HCT116 (cell line): ENCODE measurements around the gene PANX2. TPM values are rescaled to one million over a fixed set of nuclear protein-coding genes. Genes with fewer than 3 reads are reported as not detected.

ENCODE experiments used
- ATAC-seq: fragments of 200-7000 bp; cut with Tn5 transposase; 2 replicates; pipeline ENCODE4 v1.9.1; 2020; ENCODE audit warnings: mild to moderate bottlenecking, moderate library complexity
- BruUV-seq: library from RNA; stranded (reverse); fragments of 400-500 nt; replicated peaks from 2 replicates; lab custom pipeline; 2021; lab: Mats Ljungman, UMichigan
- CTCF ChIA-PET: fragments of 300-600 bp; sonication (Branson Sonifier 250); formaldehyde crosslinking; loops from one replicate; lab custom pipeline; 2021; ENCODE audit warnings: antibody characterized with exemption; lab: Charles Lee
- POLR2A ChIA-PET: fragments of 300-600, 350-600 bp; sonication (Branson Sonifier 250); formaldehyde crosslinking; loops from one replicate; lab custom pipeline; 2021; ENCODE audit warnings: antibody characterized with exemption; lab: Charles Lee
- RAD21 ChIA-PET, 2 experiments: fragments of 300-600 bp; sonication (Branson Sonifier 250); formaldehyde crosslinking; loops; one replicate each; lab custom pipeline; 2023; ENCODE audit warnings: low total read pairs in 2 of 2; ENCODE audit not compliant: uncharacterized antibody in 2 of 2, unreplicated experiment in 2 of 2, low non-redundant PET in 1 of 2; lab: Charles Lee
- DNase-seq: peaks from one replicate; pipeline ENCODE4 v3.0.0-alpha.2; 2010; ENCODE audit warnings: low read depth, low spot score
- H2AFZ ChIP-seq: fragments of 200-600 bp; shearing (Covaris generic), sonication (generic); 2 replicates; pipeline ENCODE4 v1.6.1; 2017; ENCODE audit warnings: low read depth, mixed run types, mixed read lengths, antibody characterized with exemption, low read length; ENCODE audit not compliant: poor library complexity, severe bottlenecking
- H3K27ac ChIP-seq: 2 replicates; pipeline ENCODE4 v1.5.1; 2012; ENCODE audit warnings: low read depth, low read length
- H3K27me3 ChIP-seq: fragments of 200-600 bp; sonication (generic); 2 replicates; pipeline ENCODE4 v1.6.1; 2016; ENCODE audit warnings: mixed run types, low read length, mixed read lengths; ENCODE audit not compliant: insufficient read depth
- H3K36me3 ChIP-seq, 2 experiments: fragments of 200-500 bp in 1 of 2; fragments of 200-600 bp in 1 of 2; sonication (Bioruptor generic) in 1 of 2; sonication (generic) in 1 of 2; 2 replicates each; pipeline versions ENCODE4 v1.5.1 to v1.6.1; 2014 to 2016; ENCODE audit warnings: low read length in 2 of 2, inconsistent platforms in 1 of 2, mixed read lengths in 1 of 2, mixed run types in 1 of 2; ENCODE audit not compliant: insufficient read depth in 2 of 2, control insufficient read depth in 1 of 2
- H3K4me1 ChIP-seq, 2 experiments: fragments of 200-600 bp in 1 of 2; sonication (generic) in 1 of 2; 2 replicates each; pipeline versions ENCODE4 v1.5.1 to v1.6.1; 2012 to 2017; ENCODE audit warnings: low read length in 2 of 2, inconsistent platforms in 1 of 2, mild to moderate bottlenecking in 1 of 2, mixed read lengths in 1 of 2, mixed run types in 1 of 2, moderate library complexity in 1 of 2; ENCODE audit not compliant: insufficient read depth in 2 of 2, control insufficient read depth in 1 of 2
- H3K4me2 ChIP-seq: fragments of 200-600 bp; sonication (generic); 2 replicates; pipeline ENCODE4 v1.6.1; 2017; ENCODE audit warnings: mixed run types, low read length, mixed read lengths
- H3K4me3 ChIP-seq, 2 experiments: fragments of 200-600 bp in 1 of 2; sonication (generic) in 1 of 2; replicated peaks in 1 of 2; 2 replicates each; pipeline ENCODE4 v1.5.1; 2011 to 2016; ENCODE audit warnings: low read length in 2 of 2, control low read depth in 1 of 2, low read depth in 1 of 2, mild to moderate bottlenecking in 1 of 2, mixed read lengths in 1 of 2, mixed run types in 1 of 2
- H3K79me2 ChIP-seq: fragments of 200-600 bp; sonication (generic); 2 replicates; pipeline ENCODE4 v1.6.1; 2017; ENCODE audit warnings: mild to moderate bottlenecking, mixed run types, low read length, moderate library complexity, mixed read lengths; ENCODE audit not compliant: insufficient read depth
- H3K9ac ChIP-seq: fragments of 200-600 bp; sonication (generic); 2 replicates; pipeline ENCODE4 v1.6.1; 2016; ENCODE audit warnings: low read length, mixed read lengths
- H3K9me2 ChIP-seq: fragments of 200-600 bp; sonication (generic), shearing (Covaris generic); 2 replicates; pipeline ENCODE4 v1.6.1; 2017; ENCODE audit warnings: mixed run types, mild to moderate bottlenecking, moderate library complexity; ENCODE audit not compliant: insufficient read depth
- H3K9me3 ChIP-seq, 2 experiments: fragments of 200-500 bp in 1 of 2; fragments of 200-600 bp in 1 of 2; sonication (Bioruptor generic) in 1 of 2; sonication (generic) in 1 of 2; 2 replicates each; pipeline ENCODE4 v1.6.1; 2014 to 2017; ENCODE audit warnings: low read length in 2 of 2, mixed read lengths in 2 of 2, inconsistent platforms in 1 of 2, low read depth in 1 of 2, mild to moderate bottlenecking in 1 of 2, mixed run types in 1 of 2, moderate library complexity in 1 of 2; ENCODE audit not compliant: control insufficient read depth in 1 of 2, insufficient read depth in 1 of 2
- H4K20me1 ChIP-seq: fragments of 200-600 bp; sonication (generic), shearing (Covaris generic); 2 replicates; pipeline ENCODE4 v1.6.1; 2017; ENCODE audit warnings: mixed run types, mild to moderate bottlenecking, moderate library complexity; ENCODE audit not compliant: insufficient read depth
- RAD21 ChIP-seq: IDR thresholded peaks from 2 replicates; pipeline ENCODE4 v1.6.1; 2012; ENCODE audit warnings: low read depth, mild to moderate bottlenecking
- TCF7L2 ChIP-seq: IDR thresholded peaks from 2 replicates; pipeline ENCODE4 v1.7.0; 2011; ENCODE audit warnings: borderline replicate concordance, inconsistent platforms; ENCODE audit not compliant: insufficient read depth, insufficient read length; ENCODE audit errors: extremely low read depth
- intact Hi-C: fragments of 100-400 bp; cut with micrococcal nuclease; formaldehyde crosslinking; loops from 2 replicates; pipeline ENCODE4 v1.10.0; 2022
- total RNA-seq: library from RNA; stranded (reverse); gene quantifications from one replicate; pipeline ENCODE4 v1.2.1, GENCODE V29; 2021; ENCODE audit not compliant: unreplicated experiment

Gene PANX2
- total RNA-seq, 1 experiment from 2014 or later, result 8.0 TPM

DNA sequence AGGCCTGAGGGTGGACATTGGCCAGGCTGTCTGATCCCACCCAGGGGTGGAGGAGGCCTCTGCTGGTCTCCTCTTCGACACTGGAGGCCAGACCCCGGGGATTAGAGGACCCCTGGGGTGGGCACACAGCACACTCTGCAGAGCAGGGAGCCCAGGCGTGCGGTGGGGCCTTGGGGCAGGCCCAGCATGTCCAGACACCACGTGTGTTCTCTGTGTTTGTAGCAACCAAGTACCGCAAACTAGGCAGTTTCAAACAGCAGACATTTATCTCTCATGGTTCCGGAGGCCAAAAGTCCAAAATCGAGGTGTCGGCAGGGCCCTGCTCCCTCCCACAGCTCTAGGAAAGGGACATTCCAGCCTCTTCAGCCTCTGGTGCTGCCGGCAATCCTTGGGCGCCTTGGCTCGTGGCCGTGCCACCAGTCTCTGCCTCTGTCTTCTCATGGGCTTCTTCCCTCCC lies 1.5 kb downstream of the PANX2 start:
- ATAC-seq (no peak), DNase-seq (no peak)
- Histone ChIP-seq H3K4me3 (no peak overlapping the region), H3K9ac (no peak overlapping the region), H3K79me2 (no peaks in the 10 kb centered on the region), H2AFZ (no peak overlapping the region), H3K27me3 (no peaks in the 10 kb centered on the region), H3K9me2 (no peaks in the 10 kb centered on the region), H3K4me2 (no peak overlapping the region), H3K36me3 (no peaks in the 10 kb centered on the region), H4K20me1 (no peaks in the 10 kb centered on the region), H3K9me3 (no peaks in the 10 kb centered on the region), H3K4me1 (no peaks in the 10 kb centered on the region), H3K27ac (no peak overlapping the region)
- ChIA-PET RAD21 (no interaction called here), POLR2A (no interaction called here), CTCF (no interaction called here)
- TF ChIP-seq RAD21, result no peak
- TF ChIP-seq TCF7L2, result no peak
- no TSS peak for BruUV-seq
- intact Hi-C loops, result no loop called here

DNA sequence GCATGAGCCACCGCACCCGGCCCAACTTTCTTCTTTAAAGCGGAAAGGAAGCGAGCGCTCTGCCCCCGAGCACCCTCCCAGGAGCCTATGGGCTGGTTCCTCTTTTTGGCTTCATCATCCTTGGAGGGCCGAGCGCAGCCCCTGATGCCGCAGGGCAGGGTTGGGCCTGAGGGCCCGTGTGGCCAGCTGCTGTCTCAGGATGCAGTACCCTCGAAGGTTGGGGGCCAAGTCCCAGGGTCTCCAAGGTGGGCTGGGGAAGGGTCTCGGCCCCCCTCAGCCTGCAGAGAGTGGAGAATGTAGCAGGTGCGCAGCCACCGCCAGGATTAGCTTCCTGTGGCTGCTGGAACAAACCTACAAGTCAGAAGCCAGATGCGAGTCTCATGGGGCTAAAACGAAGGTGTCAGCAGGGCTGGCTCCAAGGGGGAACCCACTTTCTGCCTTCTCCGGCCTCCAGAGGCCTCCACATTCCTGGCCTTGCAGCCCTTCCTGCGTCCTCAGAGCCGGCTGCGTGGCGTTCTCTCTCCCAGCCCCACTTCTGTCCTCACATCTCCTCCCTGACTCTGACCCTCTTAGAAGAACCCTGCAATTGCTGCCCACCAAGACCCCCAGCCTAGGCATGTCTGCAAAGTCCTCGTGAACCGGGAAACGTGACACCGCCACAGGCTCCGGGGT lies 2.9 kb downstream of the PANX2 start:
- BruUV-seq, result no TSS peak
- DNase-seq (no peak), ATAC-seq (no peak)
- Histone ChIP-seq H3K9me3 (no peaks in the 10 kb centered on the region), H3K9ac (no peak overlapping the region), H3K4me1 (no peaks in the 10 kb centered on the region), H3K4me2 (no peak overlapping the region), H3K27ac (no peak overlapping the region), H3K4me3 (no peak overlapping the region), H4K20me1 (no peaks in the 10 kb centered on the region), H2AFZ (no peak overlapping the region), H3K36me3 (no peaks in the 10 kb centered on the region), H3K27me3 (no peaks in the 10 kb centered on the region), H3K79me2 (no peaks in the 10 kb centered on the region), H3K9me2 (no peaks in the 10 kb centered on the region)
- TF ChIP-seq TCF7L2, result no peak
- RAD21 ChIA-PET, result no interaction called here
- POLR2A ChIA-PET, result interaction anchor here (0.7 kb wide), 1 partner anchor 18 kb away, joined by 4 read pairs; no protein-coding TSS in a partner anchor
- intact Hi-C loops, result no loop called here
- CTCF ChIA-PET, result interaction anchor here (0.6 kb wide), 1 partner anchor 10 kb away, joined by 3 read pairs; no protein-coding TSS in a partner anchor
